GM12875 (cell line): ENCODE results near the gene LDLRAD3.

Experiments
- H3K4me3 ChIP-seq: one replicate; pipeline ENCODE4 v1.5.1; 2011; ENCODE audit warnings: low read depth, low read length, control low read depth
- TF ChIP-seq, protein P1 (sequence below): IDR thresholded peaks from 2 replicates; pipeline ENCODE4 v1.5.1; 2011; ENCODE audit warnings: low read depth, mild to moderate bottlenecking, control low read depth, inconsistent platforms, low read length, moderate library complexity, borderline replicate concordance; ENCODE audit not compliant: insufficient read depth

The LDLRAD3 gene

DNA sequence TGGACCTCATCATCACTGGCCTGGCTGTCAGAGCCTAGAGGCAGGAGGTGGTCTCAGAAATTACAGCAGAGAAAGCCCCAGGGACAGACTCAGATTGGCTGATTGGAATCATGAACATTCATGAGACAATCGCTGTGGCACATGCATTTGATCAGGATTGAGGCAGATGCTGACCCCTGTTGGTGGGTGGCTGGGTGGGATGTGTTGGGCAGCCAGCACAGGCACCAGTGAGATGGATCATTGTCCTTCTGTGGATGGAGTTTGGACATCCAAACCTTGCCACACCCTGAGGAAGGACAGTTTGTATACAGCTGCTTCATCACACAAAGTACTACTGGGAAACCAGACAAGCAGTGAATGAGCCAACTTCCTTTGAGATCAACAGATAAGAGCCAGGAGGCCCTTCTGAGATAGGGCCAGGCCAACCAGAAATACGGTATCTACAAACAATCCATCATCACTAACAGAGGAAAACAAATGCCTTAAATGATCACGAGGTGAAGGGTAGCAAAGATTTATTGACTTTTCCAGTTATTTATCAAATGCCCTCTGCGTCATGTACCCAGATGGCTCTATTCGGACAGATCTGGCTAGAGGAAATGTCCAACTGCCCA is 328.0 kb downstream of the LDLRAD3 start:
- TF ChIP-seq, protein P1, sequence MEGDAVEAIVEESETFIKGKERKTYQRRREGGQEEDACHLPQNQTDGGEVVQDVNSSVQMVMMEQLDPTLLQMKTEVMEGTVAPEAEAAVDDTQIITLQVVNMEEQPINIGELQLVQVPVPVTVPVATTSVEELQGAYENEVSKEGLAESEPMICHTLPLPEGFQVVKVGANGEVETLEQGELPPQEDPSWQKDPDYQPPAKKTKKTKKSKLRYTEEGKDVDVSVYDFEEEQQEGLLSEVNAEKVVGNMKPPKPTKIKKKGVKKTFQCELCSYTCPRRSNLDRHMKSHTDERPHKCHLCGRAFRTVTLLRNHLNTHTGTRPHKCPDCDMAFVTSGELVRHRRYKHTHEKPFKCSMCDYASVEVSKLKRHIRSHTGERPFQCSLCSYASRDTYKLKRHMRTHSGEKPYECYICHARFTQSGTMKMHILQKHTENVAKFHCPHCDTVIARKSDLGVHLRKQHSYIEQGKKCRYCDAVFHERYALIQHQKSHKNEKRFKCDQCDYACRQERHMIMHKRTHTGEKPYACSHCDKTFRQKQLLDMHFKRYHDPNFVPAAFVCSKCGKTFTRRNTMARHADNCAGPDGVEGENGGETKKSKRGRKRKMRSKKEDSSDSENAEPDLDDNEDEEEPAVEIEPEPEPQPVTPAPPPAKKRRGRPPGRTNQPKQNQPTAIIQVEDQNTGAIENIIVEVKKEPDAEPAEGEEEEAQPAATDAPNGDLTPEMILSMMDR = no peak

GRCh38 chr11:36273110-36273509 is 329.2 kb downstream of the LDLRAD3 start:
- H3K4me3 ChIP-seq = no peak overlapping the region
- TF ChIP-seq, protein P1 = no peak

More for the DNA sequence above, 328.0 kb downstream of the LDLRAD3 start:
- no peak overlapping the region for H3K4me3 ChIP-seq

DNA sequence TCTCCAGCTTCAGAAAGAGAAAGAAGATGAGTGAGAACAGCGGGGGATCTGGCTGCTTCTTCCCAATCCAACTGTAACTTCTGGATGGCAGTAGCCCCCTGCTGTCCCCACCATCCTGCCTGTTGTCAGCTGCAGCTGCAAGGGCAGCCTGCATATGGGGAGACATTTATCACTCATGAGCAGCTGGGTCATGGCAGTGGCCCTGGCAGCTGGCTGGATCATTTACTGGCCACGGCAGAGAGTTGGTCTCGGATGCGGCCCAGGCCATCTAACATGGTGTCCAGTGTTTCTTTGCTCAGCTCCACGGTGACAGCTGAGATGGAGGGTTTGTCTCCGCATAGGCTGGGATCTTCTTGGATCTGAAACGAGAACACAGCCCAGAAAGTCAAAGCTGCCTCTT is 330.6 kb downstream of the LDLRAD3 start:
- H3K4me3 ChIP-seq = no peak overlapping the region
- TF ChIP-seq, protein P1 = no peak

GRCh38 chr11:36278531-36279282 is 334.8 kb downstream of the LDLRAD3 start:
- no peak overlapping the region for H3K4me3 ChIP-seq
- TF ChIP-seq, protein P1 = no peak

DNA sequence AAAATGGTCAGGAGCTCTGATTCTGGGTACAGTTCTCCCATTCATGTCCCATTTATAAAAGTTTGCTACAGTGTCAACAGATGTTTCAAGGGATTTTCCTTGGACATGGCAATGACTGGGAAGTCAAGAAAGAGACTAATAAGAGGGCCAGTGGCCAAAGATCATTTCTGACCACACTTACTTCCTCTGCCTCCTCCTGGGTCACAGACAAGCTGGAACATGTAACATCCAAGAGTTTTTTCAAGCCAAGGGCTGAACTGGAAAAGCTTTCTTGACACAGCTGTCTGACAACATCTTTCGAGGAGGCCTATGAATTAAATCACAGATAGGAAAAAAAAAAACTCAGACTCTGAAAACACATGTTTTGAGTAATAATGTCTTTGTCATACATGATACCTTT is 336.7 kb downstream of the LDLRAD3 start:
- no peak overlapping the region for H3K4me3 ChIP-seq
- TF ChIP-seq, protein P1 = no peak
